Measurements from ENCODE around the gene ATP6V1F. TPM values are rescaled to one million over a fixed set of nuclear protein-coding genes. Genes with fewer than 3 reads are reported as not detected.
A peak's percentile ranks its signal among the peaks of the same experiment; 100 is the strongest.

Gene ATP6V1F
- total RNA-seq, 2 experiments from 2014 or later = 134 TPM

GRCh38 chr7:128861957-128862570, 592 bp upstream of the ATP6V1F start:
- Mint-ChIP-seq H3K27ac (peak overlapping the region; percentile 99), H3K9me3 (no peaks in the 10 kb centered on the region)

GRCh38 chr7:128863433-128863989, 855 bp downstream of the ATP6V1F start:
- no peaks in the 10 kb centered on the region for H3K9me3 Mint-ChIP-seq
- H3K36me3 Mint-ChIP-seq = peaks cover 3% of the 10 kb centered on the region
- peaks cover 1% of the 10 kb centered on the region for H3K27me3 Mint-ChIP-seq
- POLR2A ChIA-PET = interaction anchor here (0.6 to 1.5 kb wide), 6 partner anchors 8 to 190 kb away, joined by 3 to 11 read pairs (median 6); partner anchors contain the start of gene CCDC136
- H3K27ac Mint-ChIP-seq = peak overlapping the region; percentile 99
- H3K4me1 Mint-ChIP-seq = peaks cover 19% of the 10 kb centered on the region
- DNase-seq (peak; percentile 56), ATAC-seq (ENCODE audit: low read depth) (peak; percentile 31)
- H3K4me3 Mint-ChIP-seq = peak overlapping the region; percentile 100

More at GRCh38 chr7:128861957-128862570, 592 bp upstream of the ATP6V1F start:
- Mint-ChIP-seq H3K36me3 (no peaks in the 10 kb centered on the region), H3K27me3 (peaks cover 1% of the 10 kb centered on the region), H3K4me1 (peaks cover 18% of the 10 kb centered on the region), H3K4me3 (peak overlapping the region; percentile 100)
- DNase-seq = no peak
- POLR2A ChIA-PET = interaction anchor here (0.7 to 1.5 kb wide), 9 partner anchors 7 to 192 kb away, joined by 3 to 11 read pairs (median 4); partner anchors contain the start of gene CCDC136
- no peak for ATAC-seq (ENCODE audit: low read depth)

GRCh38 chr7:128865303-128865702, 2.6 kb downstream of the ATP6V1F start:
- H3K4me1 Mint-ChIP-seq = peaks cover 21% of the 10 kb centered on the region
- H3K4me3 Mint-ChIP-seq = no peak overlapping the region
- no peak for ATAC-seq (ENCODE audit: low read depth)
- POLR2A ChIA-PET = no interaction called here
- no peak overlapping the region for H3K27ac Mint-ChIP-seq
- H3K9me3 Mint-ChIP-seq = no peaks in the 10 kb centered on the region
- peaks cover 4% of the 10 kb centered on the region for H3K27me3 Mint-ChIP-seq
- DNase-seq = no peak
- H3K36me3 Mint-ChIP-seq = peaks cover 3% of the 10 kb centered on the region

DNA sequence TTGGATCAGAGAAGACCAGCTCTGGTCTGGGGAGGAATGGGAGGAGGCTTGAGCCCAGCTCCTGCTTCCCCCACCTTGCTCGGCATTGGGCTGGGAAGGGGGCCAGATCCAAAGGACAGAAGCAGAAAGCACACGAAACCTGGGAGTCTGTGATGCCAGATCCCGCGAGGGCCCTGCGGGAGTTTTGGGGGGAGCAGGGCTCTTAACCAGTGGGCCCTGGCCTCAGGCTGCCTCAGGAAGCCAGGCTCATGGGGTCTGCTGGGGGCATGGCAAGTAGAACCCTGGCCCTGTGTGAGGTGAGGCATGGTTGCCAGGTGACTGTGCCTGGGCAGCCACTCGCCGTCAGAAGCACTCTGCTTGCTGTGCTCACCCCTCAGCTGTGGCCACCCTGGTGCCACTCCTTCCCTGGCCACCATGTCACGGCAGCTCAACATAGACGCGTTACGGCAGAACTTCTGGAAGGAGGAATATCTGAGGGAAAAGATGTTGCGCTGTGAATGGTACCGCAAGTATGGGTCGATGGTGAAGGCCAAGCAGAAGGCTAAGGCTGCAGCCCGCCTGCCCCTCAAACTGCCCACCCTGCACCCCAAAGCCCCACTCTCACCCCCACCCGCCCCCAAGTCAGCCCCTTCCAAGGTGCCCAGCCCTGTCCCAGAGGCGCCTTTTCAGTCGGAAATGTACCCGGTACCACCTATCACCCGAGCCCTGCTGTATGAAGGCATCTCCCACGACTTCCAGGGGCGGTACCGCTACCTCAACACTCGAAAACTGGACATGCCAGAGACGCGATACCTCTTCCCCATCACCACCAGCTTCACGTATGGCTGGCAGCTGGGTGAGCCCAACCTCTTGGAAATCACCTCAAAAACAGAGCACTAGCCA, 3.6 kb downstream of the ATP6V1F start:
- Mint-ChIP-seq H3K36me3 (peaks cover 3% of the 10 kb centered on the region), H3K4me1 (peaks cover 22% of the 10 kb centered on the region), H3K9me3 (no peaks in the 10 kb centered on the region), H3K27ac (no peak overlapping the region), H3K4me3 (no peak overlapping the region), H3K27me3 (peaks cover 9% of the 10 kb centered on the region)
- POLR2A ChIA-PET = no interaction called here
- ATAC-seq (ENCODE audit: low read depth) = no peak
- no peak for DNase-seq

GRCh38 chr7:128867241-128867640, 4.6 kb downstream of the ATP6V1F start:
- peaks cover 20% of the 10 kb centered on the region for H3K4me1 Mint-ChIP-seq
- DNase-seq = no peak
- H3K36me3 Mint-ChIP-seq = peaks cover 3% of the 10 kb centered on the region
- no peak overlapping the region for H3K4me3 Mint-ChIP-seq
- peaks cover 15% of the 10 kb centered on the region for H3K27me3 Mint-ChIP-seq
- no peak overlapping the region for H3K27ac Mint-ChIP-seq
- no peaks in the 10 kb centered on the region for H3K9me3 Mint-ChIP-seq
- POLR2A ChIA-PET = no interaction called here
- no peak for ATAC-seq (ENCODE audit: low read depth)

DNA sequence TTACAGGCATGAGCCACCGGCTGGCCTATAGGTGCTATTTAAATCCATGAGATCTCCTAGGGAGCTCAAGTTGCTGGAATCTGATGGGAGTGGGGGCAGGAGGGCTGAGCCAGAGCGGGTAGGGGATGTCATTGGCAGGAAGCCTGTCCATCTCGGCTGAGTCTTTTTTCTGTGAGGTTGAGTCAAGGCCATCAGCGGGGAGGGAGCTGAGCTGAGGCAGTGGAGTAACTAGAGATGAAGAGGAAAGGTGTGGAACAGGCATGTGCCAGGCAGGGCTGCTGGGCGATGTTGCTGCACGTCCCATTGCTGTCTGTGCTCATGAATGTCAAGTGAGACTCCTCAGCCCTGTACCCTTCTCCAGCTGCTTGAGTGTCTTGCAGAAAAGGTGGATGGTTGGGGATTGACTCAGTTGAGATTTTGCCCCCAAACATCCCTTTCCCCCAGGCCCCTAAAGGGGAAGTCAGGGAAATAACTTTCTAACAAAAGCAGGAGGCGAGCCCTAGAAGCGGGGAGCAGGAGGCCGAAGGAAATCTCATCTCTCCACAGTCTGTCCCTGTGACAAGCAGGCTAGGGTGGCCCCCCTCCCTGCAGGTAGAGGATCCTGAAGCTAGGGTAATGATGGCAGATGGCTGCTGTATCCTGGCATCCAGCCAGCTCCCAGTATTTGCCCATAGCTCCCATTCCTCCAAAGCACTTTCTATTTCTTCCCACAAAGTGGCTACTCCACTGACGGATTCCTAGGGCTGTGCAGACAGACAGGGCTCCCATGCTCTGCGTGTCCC, 5.4 kb downstream of the ATP6V1F start:
- POLR2A ChIA-PET = interaction anchor here (0.7 to 1.2 kb wide), 2 partner anchors 10 kb away, joined by 3 read pairs; no protein-coding TSS in a partner anchor
- Mint-ChIP-seq H3K9me3 (no peaks in the 10 kb centered on the region), H3K36me3 (peaks cover 3% of the 10 kb centered on the region), H3K4me1 (peaks cover 14% of the 10 kb centered on the region), H3K4me3 (no peak overlapping the region), H3K27me3 (peaks cover 15% of the 10 kb centered on the region), H3K27ac (no peak overlapping the region)
- DNase-seq (no peak), ATAC-seq (ENCODE audit: low read depth) (no peak)

DNA sequence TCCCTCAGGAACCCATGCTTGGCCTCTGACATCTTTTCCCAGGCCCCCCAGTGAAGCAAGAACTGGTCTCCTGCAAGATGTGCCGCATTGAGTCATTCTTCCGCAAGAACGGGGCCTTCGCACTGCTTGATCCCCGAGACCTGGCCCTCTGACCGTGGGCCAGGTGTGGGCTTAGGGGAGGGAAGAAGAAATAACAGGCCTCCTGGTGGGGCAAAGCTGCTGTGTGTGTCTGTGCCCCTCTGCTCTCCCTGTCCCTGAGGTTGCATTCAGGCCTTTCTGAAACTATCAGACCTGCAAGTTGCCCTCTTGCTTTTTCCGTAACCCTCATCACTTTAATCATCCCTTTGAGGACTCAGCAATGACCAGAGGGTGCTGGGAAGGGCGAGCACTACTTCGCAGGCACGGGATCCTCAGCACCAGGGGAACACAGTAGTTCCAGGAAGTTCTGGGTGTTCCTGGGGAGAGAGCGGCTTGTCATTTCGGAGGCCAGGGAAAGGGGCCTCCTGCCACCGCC, 6.0 kb downstream of the ATP6V1F start:
- Mint-ChIP-seq H3K36me3 (peaks cover 3% of the 10 kb centered on the region), H3K4me1 (peaks cover 12% of the 10 kb centered on the region), H3K4me3 (peak overlapping the region; percentile 40), H3K27me3 (peaks cover 15% of the 10 kb centered on the region), H3K9me3 (no peaks in the 10 kb centered on the region), H3K27ac (no peak overlapping the region)
- no peak for ATAC-seq (ENCODE audit: low read depth)
- POLR2A ChIA-PET = interaction anchor here (1.2 kb wide), 1 partner anchor 9 kb away, joined by 3 read pairs; no protein-coding TSS in a partner anchor
- no peak for DNase-seq

DNA sequence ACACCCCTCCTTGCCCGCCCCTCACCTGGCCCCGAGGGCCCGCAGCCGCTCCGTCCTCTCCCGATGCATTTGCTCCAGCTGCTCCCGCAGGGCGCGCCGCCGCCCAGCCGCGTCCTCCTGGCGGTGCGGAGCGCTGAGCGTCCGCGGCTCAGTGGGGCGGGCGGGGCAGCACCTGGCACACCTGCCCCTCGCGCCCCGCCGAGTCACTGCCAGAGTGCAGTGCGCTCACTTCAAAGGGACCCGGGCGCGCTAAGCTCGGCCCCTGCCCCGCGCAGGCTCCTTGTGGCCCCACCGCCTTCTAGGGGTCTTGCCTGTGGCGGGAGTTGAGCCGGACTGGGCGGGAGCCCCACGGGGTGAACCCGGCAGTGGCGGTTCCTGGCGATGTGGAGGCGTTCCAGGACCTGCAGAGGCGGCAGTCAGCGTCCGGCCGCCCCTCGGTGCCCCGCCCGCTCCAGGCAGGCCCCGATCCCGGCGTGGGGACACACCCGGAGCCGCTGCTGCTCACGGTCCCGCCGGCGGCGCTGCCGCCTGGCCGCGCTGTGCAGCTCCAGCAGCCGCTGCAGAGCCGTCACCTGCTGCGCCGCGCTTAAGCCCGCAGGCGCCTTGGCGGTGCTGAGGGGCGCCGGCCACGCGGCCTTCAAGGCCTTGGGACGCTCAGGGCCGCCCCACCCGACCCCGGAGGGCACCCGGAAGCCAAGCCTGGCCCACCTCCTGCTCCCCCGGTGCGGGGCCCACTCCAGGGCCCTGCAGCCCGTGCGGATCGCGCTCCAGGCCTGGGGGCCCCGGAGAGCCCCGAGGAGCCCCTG, 6.7 kb downstream of the ATP6V1F start:
- H3K27me3 Mint-ChIP-seq = peaks cover 15% of the 10 kb centered on the region
- DNase-seq = peak; percentile 78
- peak; percentile 86 for ATAC-seq (ENCODE audit: low read depth)
- POLR2A ChIA-PET = interaction anchor here (0.5 to 1.2 kb wide), 2 partner anchors 8 to 9 kb away, joined by 3 to 5 read pairs; no protein-coding TSS in a partner anchor
- no peaks in the 10 kb centered on the region for H3K9me3 Mint-ChIP-seq
- peaks cover 9% of the 10 kb centered on the region for H3K4me1 Mint-ChIP-seq
- H3K27ac Mint-ChIP-seq = no peak overlapping the region
- H3K4me3 Mint-ChIP-seq = peak overlapping the region; percentile 51
- H3K36me3 Mint-ChIP-seq = peaks cover 3% of the 10 kb centered on the region

DNA sequence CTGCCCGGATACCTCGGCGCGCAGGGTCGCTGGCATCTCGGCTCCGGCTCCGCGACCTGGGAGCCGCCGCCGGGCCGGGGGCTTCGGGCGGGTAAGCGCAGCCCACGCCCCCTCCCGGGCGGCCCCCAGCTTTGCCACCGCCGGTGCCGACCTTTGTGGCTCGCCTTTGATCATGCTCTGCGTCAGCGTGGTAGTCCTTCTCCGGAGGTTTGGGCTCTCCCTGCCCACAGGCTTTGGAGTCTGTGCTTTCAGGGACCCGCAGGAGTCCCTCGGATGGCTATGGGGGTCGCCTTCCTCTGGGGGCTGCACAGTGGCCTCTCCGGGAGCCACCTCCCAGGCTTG, 7.3 kb downstream of the ATP6V1F start:
- H3K9me3 Mint-ChIP-seq = no peaks in the 10 kb centered on the region
- peaks cover 9% of the 10 kb centered on the region for H3K4me1 Mint-ChIP-seq
- no peak overlapping the region for H3K27ac Mint-ChIP-seq
- H3K36me3 Mint-ChIP-seq = peaks cover 3% of the 10 kb centered on the region
- ATAC-seq (ENCODE audit: low read depth) = peak; percentile 24
- POLR2A ChIA-PET = no interaction called here
- peak overlapping the region; percentile 80 for H3K4me3 Mint-ChIP-seq
- H3K27me3 Mint-ChIP-seq = peaks cover 15% of the 10 kb centered on the region
- DNase-seq = no peak

DNA sequence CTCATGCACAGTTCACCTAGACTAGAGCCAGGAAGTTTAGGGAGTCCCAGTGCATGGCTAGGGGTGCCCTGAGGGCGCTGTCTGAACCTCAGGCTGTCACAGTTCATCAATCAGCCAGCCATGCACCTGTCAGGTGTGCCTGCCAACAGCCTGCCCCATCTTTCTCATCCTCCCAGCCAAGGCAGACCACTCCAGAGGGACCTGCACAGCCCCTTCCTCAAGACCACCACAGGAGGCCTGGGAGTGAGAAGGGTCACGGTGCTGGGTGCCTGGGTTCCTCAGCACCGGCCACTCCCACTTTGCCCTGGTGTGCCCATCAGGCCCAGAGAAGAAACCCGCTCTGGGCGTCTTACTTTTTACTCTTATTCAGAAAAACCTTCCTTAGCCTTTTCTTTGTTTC, 8.4 kb downstream of the ATP6V1F start:
- H3K36me3 Mint-ChIP-seq = peaks cover 3% of the 10 kb centered on the region
- H3K27me3 Mint-ChIP-seq = peaks cover 18% of the 10 kb centered on the region
- DNase-seq (no peak), ATAC-seq (ENCODE audit: low read depth) (no peak)
- H3K4me3 Mint-ChIP-seq = peak overlapping the region; percentile 47
- POLR2A ChIA-PET = interaction anchor here (1.5 kb wide), 1 partner anchor 8 kb away, joined by 4 read pairs; the partner anchor contains the start of gene ATP6V1F
- no peaks in the 10 kb centered on the region for H3K9me3 Mint-ChIP-seq
- H3K27ac Mint-ChIP-seq = no peak overlapping the region
- peaks cover 6% of the 10 kb centered on the region for H3K4me1 Mint-ChIP-seq

DNA sequence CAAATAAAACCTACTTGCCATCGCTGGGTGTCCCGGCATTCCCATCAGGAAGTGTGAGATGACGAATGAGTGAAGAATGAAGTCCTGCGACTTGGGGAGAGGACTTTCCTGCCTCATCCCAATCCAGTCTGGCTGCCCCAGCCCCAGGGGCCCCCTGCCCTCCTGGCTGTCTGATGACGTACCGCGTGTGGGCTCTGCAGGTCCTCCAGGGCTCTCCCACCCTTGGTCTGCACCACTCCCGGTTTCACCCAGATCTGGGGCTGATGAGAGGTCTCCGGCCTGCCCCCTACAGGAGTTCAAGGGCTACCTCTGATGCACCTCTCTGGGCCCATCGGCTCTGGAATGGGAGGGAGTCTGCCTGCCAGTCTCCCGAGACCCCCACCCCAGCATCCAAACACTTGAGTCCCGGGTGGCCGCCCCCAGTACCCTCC, 9.8 kb downstream of the ATP6V1F start:
- DNase-seq (no peak), ATAC-seq (ENCODE audit: low read depth) (no peak)
- peaks cover 6% of the 10 kb centered on the region for H3K4me1 Mint-ChIP-seq
- H3K36me3 Mint-ChIP-seq = peaks cover 3% of the 10 kb centered on the region
- H3K27ac Mint-ChIP-seq = no peak overlapping the region
- no peak overlapping the region for H3K4me3 Mint-ChIP-seq
- H3K9me3 Mint-ChIP-seq = no peaks in the 10 kb centered on the region
- POLR2A ChIA-PET = no interaction called here
- peaks cover 18% of the 10 kb centered on the region for H3K27me3 Mint-ChIP-seq

GRCh38 chr7:128873234-128873633, 10.6 kb downstream of the ATP6V1F start:
- H3K27me3 Mint-ChIP-seq = peaks cover 18% of the 10 kb centered on the region
- POLR2A ChIA-PET = no interaction called here
- no peaks in the 10 kb centered on the region for H3K9me3 Mint-ChIP-seq
- no peak overlapping the region for H3K27ac Mint-ChIP-seq
- H3K4me1 Mint-ChIP-seq = peaks cover 10% of the 10 kb centered on the region
- no peak for ATAC-seq (ENCODE audit: low read depth)
- no peak overlapping the region for H3K4me3 Mint-ChIP-seq
- H3K36me3 Mint-ChIP-seq = no peaks in the 10 kb centered on the region
- no peak for DNase-seq

Measured in activated naive CD8-positive, alpha-beta T cell treated with anti-CD3 and anti-CD28 coated beads, Interleukin-2, amount 10 ng/mL, durations not matched to agents 7 days and 5 days (primary cell).